Measurements from ENCODE around the gene DIP2A. TPM values are rescaled to one million over a fixed set of nuclear protein-coding genes. Genes with fewer than 3 reads are reported as not detected.
A peak's percentile ranks its signal among the peaks of the same experiment; 100 is the strongest.

Gene DIP2A
- total RNA-seq, 1 donor from 2014 or later, result 27.9 TPM

- TF ChIP-seq CTCF (IDR thresholded peaks at IDR 0.05), result no peak
- Mint-ChIP-seq H3K27me3 (ENCODE audit: low read depth) (no peaks in the 10 kb centered on the region), H3K9me3 (ENCODE audit: low read depth) (no peaks in the 10 kb centered on the region), H3K27ac (ENCODE audit: unreplicated experiment) (no peak overlapping the region), H3K36me3 (ENCODE audit: low read depth) (peaks cover 10% of the 10 kb centered on the region), H3K4me3 (ENCODE audit: unreplicated experiment) (no peak overlapping the region), H3K4me1 (ENCODE audit: low read depth) (no peaks in the 10 kb centered on the region)
- DNase-seq (ENCODE audit: low spot score), result peak; percentile 94
These were observed 45.9 kb upstream of the DIP2A start for GRCh38 chr21:46412521-46413364.

GRCh38 chr21:46413365-46413696 is 45.4 kb upstream of the DIP2A start:
- no peak overlapping the region for H3K4me3 Mint-ChIP-seq (ENCODE audit: unreplicated experiment)
- H3K27ac Mint-ChIP-seq (ENCODE audit: unreplicated experiment), result no peak overlapping the region
- no peaks in the 10 kb centered on the region for H3K4me1 Mint-ChIP-seq (ENCODE audit: low read depth)
- H3K9me3 Mint-ChIP-seq (ENCODE audit: low read depth), result no peaks in the 10 kb centered on the region
- no peak for DNase-seq (ENCODE audit: low spot score)
- peaks cover 13% of the 10 kb centered on the region for H3K36me3 Mint-ChIP-seq (ENCODE audit: low read depth)
- no peak for TF ChIP-seq CTCF (IDR thresholded peaks at IDR 0.05)
- H3K27me3 Mint-ChIP-seq (ENCODE audit: low read depth), result no peaks in the 10 kb centered on the region

- Mint-ChIP-seq H3K36me3 (ENCODE audit: low read depth) (peaks cover 23% of the 10 kb centered on the region), H3K4me1 (ENCODE audit: low read depth) (no peaks in the 10 kb centered on the region), H3K4me3 (ENCODE audit: unreplicated experiment) (no peak overlapping the region), H3K27me3 (ENCODE audit: low read depth) (no peaks in the 10 kb centered on the region), H3K27ac (ENCODE audit: unreplicated experiment) (no peak overlapping the region), H3K9me3 (ENCODE audit: low read depth) (no peaks in the 10 kb centered on the region)
- peak; percentile 64 for DNase-seq (ENCODE audit: low spot score)
- no peak for TF ChIP-seq CTCF (IDR thresholded peaks at IDR 0.05)
These were observed 43.8 kb upstream of the DIP2A start for GRCh38 chr21:46414965-46415275.

- no peaks in the 10 kb centered on the region for H3K27me3 Mint-ChIP-seq (ENCODE audit: low read depth)
- no peak for TF ChIP-seq CTCF (IDR thresholded peaks at IDR 0.05)
- H3K4me3 Mint-ChIP-seq (ENCODE audit: unreplicated experiment), result no peak overlapping the region
- peaks cover 21% of the 10 kb centered on the region for H3K36me3 Mint-ChIP-seq (ENCODE audit: low read depth)
- H3K9me3 Mint-ChIP-seq (ENCODE audit: low read depth), result no peaks in the 10 kb centered on the region
- no peaks in the 10 kb centered on the region for H3K4me1 Mint-ChIP-seq (ENCODE audit: low read depth)
- no peak overlapping the region for H3K27ac Mint-ChIP-seq (ENCODE audit: unreplicated experiment)
- peak; percentile 74 for DNase-seq (ENCODE audit: low spot score)
These were observed 42.1 kb upstream of the DIP2A start for GRCh38 chr21:46416551-46416950.

- Mint-ChIP-seq H3K36me3 (ENCODE audit: low read depth) (peaks cover 21% of the 10 kb centered on the region), H3K9me3 (ENCODE audit: low read depth) (no peaks in the 10 kb centered on the region), H3K4me1 (ENCODE audit: low read depth) (no peaks in the 10 kb centered on the region), H3K27ac (ENCODE audit: unreplicated experiment) (no peak overlapping the region), H3K27me3 (ENCODE audit: low read depth) (no peaks in the 10 kb centered on the region), H3K4me3 (ENCODE audit: unreplicated experiment) (no peak overlapping the region)
- peak; percentile 71 for DNase-seq (ENCODE audit: low spot score)
- no peak for TF ChIP-seq CTCF (IDR thresholded peaks at IDR 0.05)
These were observed 40.3 kb upstream of the DIP2A start for GRCh38 chr21:46418265-46418946.

Measured in chondrocyte (in vitro differentiated cells).